K562 (cell line): ENCODE results near the gene TMEM225B. TPM values are rescaled to one million over a fixed set of nuclear protein-coding genes. Genes with fewer than 3 reads are reported as not detected.

Experiments
- CHAMP1 ChIP-seq: fragments of 450-650 bp; IDR thresholded peaks from 2 replicates; pipeline ENCODE4 v1.6.1; 2016; ENCODE audit warnings: mild to moderate bottlenecking
- CUX1 ChIP-seq: fragments of 200-800 bp; sonication (Bioruptor generic); IDR thresholded peaks from 2 replicates; pipeline ENCODE4 v1.6.1; 2016; ENCODE audit warnings: missing genetic modification characterization, missing compliant biosample characterization
- DEAF1 ChIP-seq: fragments of 450-650 bp; formaldehyde crosslinking; IDR thresholded peaks from 2 replicates; pipeline ENCODE4 v1.4.0; 2020; ENCODE audit warnings: mild to moderate bottlenecking, moderate library complexity
- E2F5 ChIP-seq: sonication (generic); formaldehyde crosslinking; IDR thresholded peaks from 2 replicates; pipeline ENCODE4 v1.8.0; 2022; ENCODE audit warnings: mild to moderate bottlenecking, missing genetic modification reagents
- E2F6 ChIP-seq, 2 experiments: IDR thresholded peaks; 2 replicates each; pipeline ENCODE4 v1.6.1; 2011; ENCODE audit warnings: borderline replicate concordance in 1 of 2, control low read depth in 1 of 2, low read depth in 1 of 2, low read length in 1 of 2, mild to moderate bottlenecking in 1 of 2, mixed read lengths in 1 of 2, moderate library complexity in 1 of 2; ENCODE audit not compliant: insufficient read depth in 1 of 2, insufficient read length in 1 of 2, poor library complexity in 1 of 2, severe bottlenecking in 1 of 2; ENCODE audit errors: extremely low read depth in 1 of 2
- HCFC1 ChIP-seq: IDR thresholded peaks from 2 replicates; pipeline ENCODE4 v1.6.1; 2012; ENCODE audit warnings: low read depth, low read length, improper control_type of control experiment
- NRF1 ChIP-seq, 2 experiments: fragments of 450-650 bp; IDR thresholded peaks in 1 of 2; conservative IDR thresholded peaks in 1 of 2; 2 replicates each; pipeline ENCODE4 v1.6.1; 2014; ENCODE audit warnings: mild to moderate bottlenecking in 2 of 2
- SETDB1 ChIP-seq: IDR thresholded peaks from one replicate; pipeline ENCODE4 v1.6.1; 2012; ENCODE audit warnings: low read length, control low read depth, inconsistent platforms
- SLC30A9 ChIP-seq: fragments of 250-450 bp; sonication (Bioruptor Pico); IDR thresholded peaks from 2 replicates; pipeline ENCODE4 v1.8.0; 2022; ENCODE audit warnings: mild to moderate bottlenecking, moderate library complexity
- TAF15 ChIP-seq: fragments of 200-400 bp; formaldehyde crosslinking; IDR thresholded peaks from 2 replicates; pipeline ENCODE4 v1.6.1; 2017; ENCODE audit warnings: mild to moderate bottlenecking, low read depth, low read length, moderate library complexity
- THAP7 ChIP-seq: fragments of 250-450 bp; sonication (Bioruptor Pico); IDR thresholded peaks from 2 replicates; pipeline ENCODE4 v1.5.0; 2021
- ZBTB9 ChIP-seq: fragments of 450-650 bp; formaldehyde crosslinking; IDR thresholded peaks from 2 replicates; pipeline ENCODE4 v1.4.0; 2020; ENCODE audit warnings: mild to moderate bottlenecking, moderate library complexity
- polyA plus RNA-seq, 8 experiments: library from polyadenylated mRNA; depleted of rRNA in 4 of 8; stranded (reverse) in 5 of 8; unstranded in 3 of 8; fragments of >200 nt; fragmentation: Nextera tagmentation in 2 of 8; fragmentation: Illumina TruSeq in 1 of 8; extraction: Ambion mirVana in 2 of 8; extraction: Trizol in 1 of 8; gene quantifications; 2 replicates each; pipeline versions ENCODE4 v1.2.1 to v1.2.3, GENCODE V29; 2011 to 2014; ENCODE audit warnings: inconsistent platforms in 1 of 8, missing spikeins in 1 of 8
- total RNA-seq, 7 experiments: library from RNA; depleted of rRNA in 6 of 7; stranded (reverse); fragments of >200 nt in 6 of 7; fragmentation: Illumina TruSeq in 2 of 7; extraction: Trizol in 2 of 7; gene quantifications; 2 replicates each; pipeline versions ENCODE4 v1.2.1 to v1.2.3, GENCODE V29; 2011 to 2021; ENCODE audit warnings: low replicate concordance in 1 of 7

Gene TMEM225B
- total and polyA plus RNA-seq, 9 of the 15 experiments (the other 6 are each of a cell fraction or from before 2014, with no cell fraction given) = 0.08 to 0.73 (median 0.56) TPM

GRCh38 chr7:99551767-99552463 is 46.2 kb upstream of the TMEM225B start, which contains the start of gene FAM200A (continued):
- TF ChIP-seq E2F5 (CRISPR knock-in tag) = no peak
- peak; percentile 75; the same call in 1 of the 2 replicates for TF ChIP-seq ZBTB9 (CRISPR knock-in tag)
- peak; percentile 82 for TF ChIP-seq HCFC1
- peak in 1 of 2 experiments; percentile 8 for TF ChIP-seq E2F6 (IDR thresholded peaks at IDR 0.05; ENCODE audit: borderline replicate concordance in 1 of 2, extremely low read depth in 1 of 2, insufficient read depth in 1 of 2, insufficient read length in 1 of 2, low read depth in 1 of 2, low read length in 1 of 2, poor library complexity in 1 of 2, severe bottlenecking in 1 of 2)
- no peak for TF ChIP-seq THAP7
- no peak for TF ChIP-seq SETDB1
- TF ChIP-seq SLC30A9 = no peak
- TF ChIP-seq CHAMP1 = peak; percentile 48; the same call in 1 of the 2 replicates
- TF ChIP-seq DEAF1 = no peak
- TF ChIP-seq CUX1 (CRISPR knock-in tag) = no peak
- TF ChIP-seq TAF15 = no peak
- TF ChIP-seq NRF1 (conservative IDR thresholded peaks at IDR 0.05 in 1 of 2, IDR thresholded peaks at IDR 0.05 in 1 of 2) = peak; percentile 76 to 84
